Upper lobe of left lung (tissue), 6 donors: ENCODE results near the gene PAN2. TPM values are rescaled to one million over a fixed set of nuclear protein-coding genes. Genes with fewer than 3 reads are reported as not detected.
A peak's percentile ranks its signal among the peaks of the same experiment; 100 is the strongest.
"Not testable (repeated sequence)": the region's sequence is repeated elsewhere in the genome, so short reads cannot be mapped to it uniquely, and the experiment has no call there.

Source experiments
- ATAC-seq, 2 donors: fragments of 200-7000 bp; cut with Tn5 transposase; one replicate each; pipeline ENCODE4 v1.9.1; 2022; ENCODE audit warnings: mild to moderate bottlenecking in 2 of 2, moderate library complexity in 2 of 2; ENCODE audit not compliant: low FRiP score in 2 of 2
- DNase-seq, 2 donors: peaks; one replicate each; pipeline ENCODE4 v3.0.0-alpha.2; 2019 to 2020
- H3K27ac ChIP-seq, 4 donors: fragments of 200-600 bp; sonication (generic); one replicate each; pipeline ENCODE4 v1.5.1; 2016 to 2019
- H3K27me3 ChIP-seq, 4 donors: fragments of 200-600 bp; sonication (generic); one replicate each; pipeline ENCODE4 v1.5.1; 2017 to 2019
- H3K36me3 ChIP-seq, 4 donors: fragments of 200-600 bp; sonication (generic); one replicate each; pipeline ENCODE4 v1.5.1; 2016 to 2019
- H3K4me1 ChIP-seq, 4 donors: fragments of 200-600 bp; sonication (generic); one replicate each; pipeline ENCODE4 v1.5.1; 2018 to 2019
- H3K4me3 ChIP-seq, 4 donors: fragments of 200-600 bp; sonication (generic); one replicate each; pipeline ENCODE4 v1.5.1; 2017 to 2019; ENCODE audit warnings: mild to moderate bottlenecking in 2 of 4, moderate library complexity in 1 of 4
- H3K9me3 ChIP-seq, 4 donors: fragments of 200-600 bp; sonication (generic); one replicate each; pipeline ENCODE4 v1.5.1; 2018 to 2019
- EP300 ChIP-seq, 4 donors: sonication (generic); formaldehyde crosslinking; IDR thresholded peaks; one replicate each; pipeline ENCODE4 v1.5.1; 2017; ENCODE audit warnings: antibody characterized with exemption in 4 of 4, control low read depth in 2 of 4
- POLR2A ChIP-seq, 4 donors: fragments of 450-650 bp; IDR thresholded peaks; one replicate each; pipeline ENCODE4 v1.5.1; 2016 to 2017; ENCODE audit warnings: antibody characterized with exemption in 4 of 4, mild to moderate bottlenecking in 2 of 4
- POLR2AphosphoS5 ChIP-seq, 2 donors: sonication (generic); formaldehyde crosslinking; IDR thresholded peaks; one replicate each; pipeline ENCODE4 v1.5.1; 2017; ENCODE audit warnings: antibody characterized with exemption in 2 of 2
- WGBS, 2 donors: methylation state at CpG; one replicate each; pipeline ENCODE4 v1.1.5; 2017 to 2018; 5-methylcytosine and 5-hydroxymethylcytosine counted together
- total RNA-seq, 6 donors: library from RNA; depleted of rRNA in 4 of 6; stranded (reverse); fragments of >200 nt in 4 of 6; gene quantifications; one replicate each; pipeline versions ENCODE4 v1.1.0 to v1.2.1, GENCODE V29; 2016 to 2021
- TF ChIP-seq, protein P1 (sequence below), 6 experiments: fragments of 450-650 bp in 4 of 6; fragments of 200-600 bp in 2 of 6; sonication (generic) in 2 of 6; IDR thresholded peaks; one replicate each; pipeline ENCODE4 v1.5.1; 2016 to 2019; ENCODE audit warnings: antibody characterized with exemption in 6 of 6
- donor health status: DM: no; HTN: no; CAD: no; lungs with moderate emphysema.
- donor health status: DM: no; HTN: yes; CAD: no; lungs with severe emphysema.

PAN2 gene
- total RNA-seq, 6 donors from 2014 or later = 19.5 to 227 (median 74.4) TPM

DNA sequence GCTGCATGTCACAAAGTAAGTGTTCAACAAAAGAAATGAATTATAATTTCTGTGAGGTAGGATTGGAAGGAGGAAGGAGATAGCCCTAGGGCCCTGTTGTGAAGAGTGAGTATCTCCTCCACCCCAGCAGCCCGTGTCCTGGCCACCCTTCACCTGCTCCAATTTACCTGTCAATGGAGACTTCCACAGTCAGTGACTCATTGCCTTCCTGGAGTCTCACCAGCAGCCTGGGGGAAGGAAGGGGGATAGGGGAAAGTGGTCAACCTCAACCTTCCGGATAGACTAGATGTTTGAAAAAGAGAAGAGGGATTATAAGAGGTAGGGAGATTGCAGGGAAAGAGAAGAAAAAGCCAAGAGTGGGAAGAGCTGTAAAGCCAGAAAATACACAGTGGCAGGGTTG, 16.9 kb upstream of the PAN2 start:
- 90 to 95% methylated on average over 2 of the region's 2 CpGs for WGBS, 2 donors
- H3K4me1 ChIP-seq = no peaks in the 10 kb centered on the region
- H3K4me3 ChIP-seq = no peak overlapping the region
- H3K27ac ChIP-seq = no peak overlapping the region
- no peak for ATAC-seq
- no peak for DNase-seq
- peaks cover 77 to 100% (median 96%) of the 10 kb centered on the region in 4 donors for H3K36me3 ChIP-seq
- H3K9me3 ChIP-seq = no peaks in the 10 kb centered on the region
- no peak for TF ChIP-seq POLR2A (IDR thresholded peaks at IDR 0.05)
- TF ChIP-seq POLR2AphosphoS5 (IDR thresholded peaks at IDR 0.05) = no peak
- TF ChIP-seq, protein P1, sequence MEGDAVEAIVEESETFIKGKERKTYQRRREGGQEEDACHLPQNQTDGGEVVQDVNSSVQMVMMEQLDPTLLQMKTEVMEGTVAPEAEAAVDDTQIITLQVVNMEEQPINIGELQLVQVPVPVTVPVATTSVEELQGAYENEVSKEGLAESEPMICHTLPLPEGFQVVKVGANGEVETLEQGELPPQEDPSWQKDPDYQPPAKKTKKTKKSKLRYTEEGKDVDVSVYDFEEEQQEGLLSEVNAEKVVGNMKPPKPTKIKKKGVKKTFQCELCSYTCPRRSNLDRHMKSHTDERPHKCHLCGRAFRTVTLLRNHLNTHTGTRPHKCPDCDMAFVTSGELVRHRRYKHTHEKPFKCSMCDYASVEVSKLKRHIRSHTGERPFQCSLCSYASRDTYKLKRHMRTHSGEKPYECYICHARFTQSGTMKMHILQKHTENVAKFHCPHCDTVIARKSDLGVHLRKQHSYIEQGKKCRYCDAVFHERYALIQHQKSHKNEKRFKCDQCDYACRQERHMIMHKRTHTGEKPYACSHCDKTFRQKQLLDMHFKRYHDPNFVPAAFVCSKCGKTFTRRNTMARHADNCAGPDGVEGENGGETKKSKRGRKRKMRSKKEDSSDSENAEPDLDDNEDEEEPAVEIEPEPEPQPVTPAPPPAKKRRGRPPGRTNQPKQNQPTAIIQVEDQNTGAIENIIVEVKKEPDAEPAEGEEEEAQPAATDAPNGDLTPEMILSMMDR (IDR thresholded peaks at IDR 0.05) = no peak
- TF ChIP-seq EP300 (IDR thresholded peaks at IDR 0.05) = no peak
- H3K27me3 ChIP-seq = no peaks in the 10 kb centered on the region

GRCh38 chr12:56348776-56349175, 15.0 kb upstream of the PAN2 start:
- DNase-seq (no peak), ATAC-seq (no peak)
- TF ChIP-seq POLR2AphosphoS5 (IDR thresholded peaks at IDR 0.05) (no peak), POLR2A (IDR thresholded peaks at IDR 0.05) (no peak), EP300 (IDR thresholded peaks at IDR 0.05) (no peak)
- TF ChIP-seq, protein P1 (IDR thresholded peaks at IDR 0.05) = no peak
- no peaks in the 10 kb centered on the region for H3K27me3 ChIP-seq
- H3K36me3 ChIP-seq = peaks cover 66 to 99% (median 93%) of the 10 kb centered on the region in 4 donors
- H3K4me3 ChIP-seq = no peak overlapping the region
- no peak overlapping the region for H3K27ac ChIP-seq
- no peaks in the 10 kb centered on the region for H3K9me3 ChIP-seq
- 100% methylated on average over 5 of the region's 5 CpGs for WGBS, 2 donors
- no peaks in the 10 kb centered on the region for H3K4me1 ChIP-seq

GRCh38 chr12:56347255-56347654, 13.5 kb upstream of the PAN2 start:
- not testable (repeated sequence) for H3K4me1 ChIP-seq, H3K4me3 ChIP-seq, ATAC-seq, H3K9me3 ChIP-seq, H3K27me3 ChIP-seq, H3K27ac ChIP-seq, DNase-seq
- WGBS, 2 donors = 88 to 96% methylated on average over 9 of the region's 9 CpGs
- H3K36me3 ChIP-seq = peaks cover 58 to 99% (median 92%) of the 10 kb centered on the region in 4 donors

GRCh38 chr12:56346675-56347074, 12.9 kb upstream of the PAN2 start:
- H3K27ac ChIP-seq = no peak overlapping the region
- DNase-seq (peak in 1 of 2 donors; percentile 14), ATAC-seq (no peak)
- TF ChIP-seq POLR2AphosphoS5 (IDR thresholded peaks at IDR 0.05) = no peak
- TF ChIP-seq, protein P1 (IDR thresholded peaks at IDR 0.05) = no peak
- no peak for TF ChIP-seq POLR2A (IDR thresholded peaks at IDR 0.05)
- H3K4me3 ChIP-seq = no peak overlapping the region
- 90 to 93% methylated on average over 5 to 7 of the region's 7 CpGs for WGBS, 2 donors
- no peaks in the 10 kb centered on the region for H3K9me3 ChIP-seq
- no peaks in the 10 kb centered on the region for H3K27me3 ChIP-seq
- H3K4me1 ChIP-seq = no peaks in the 10 kb centered on the region
- peaks cover 58 to 98% (median 90%) of the 10 kb centered on the region in 4 donors for H3K36me3 ChIP-seq

DNA sequence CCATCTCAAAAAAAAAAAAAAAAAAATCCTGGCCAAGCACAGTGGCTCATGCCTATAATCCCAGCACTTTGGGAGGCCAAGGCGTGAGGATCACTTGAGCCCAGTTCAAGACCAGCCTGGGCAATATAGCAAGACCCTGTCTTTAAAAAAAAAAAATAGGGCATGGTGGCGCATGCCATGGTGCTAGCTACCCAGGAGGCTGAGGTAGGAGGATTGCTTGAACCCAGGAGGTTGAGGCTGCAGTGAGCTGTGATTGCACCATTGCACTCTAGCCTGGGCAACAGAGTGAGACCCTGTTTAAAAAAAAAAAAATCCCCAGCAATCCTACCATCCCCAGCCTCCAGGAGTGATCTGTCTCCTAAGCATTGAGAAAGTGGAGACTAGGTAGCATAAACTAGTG, 8.5 kb upstream of the PAN2 start:
- H3K36me3 ChIP-seq = peaks cover 23 to 59% (median 47%) of the 10 kb centered on the region in 4 donors
- not testable (repeated sequence) for ATAC-seq
- WGBS, 2 donors = 96 to 100% methylated on average over 2 of the region's 2 CpGs

DNA sequence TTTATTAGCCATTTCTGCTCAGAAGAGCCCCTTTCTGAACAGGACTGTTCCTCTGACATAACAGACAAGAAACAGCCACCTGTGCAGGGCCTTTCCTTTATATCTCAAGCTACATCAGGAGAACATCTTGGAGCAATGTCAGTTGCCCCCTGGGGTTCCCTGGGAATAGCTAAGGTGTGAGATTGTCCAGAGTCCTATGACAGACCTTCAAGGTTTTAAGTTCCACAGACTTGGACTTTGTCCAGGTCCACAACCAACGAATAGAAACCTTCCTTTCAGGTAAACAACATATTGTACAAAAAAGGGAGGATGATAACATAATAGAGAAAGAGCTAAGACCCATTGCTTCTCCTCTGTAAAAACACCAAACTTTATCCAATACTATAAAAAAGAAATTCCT, 7.8 kb upstream of the PAN2 start:
- DNase-seq (no peak), ATAC-seq (no peak)
- H3K9me3 ChIP-seq = no peaks in the 10 kb centered on the region
- H3K36me3 ChIP-seq = peaks cover 21 to 52% (median 41%) of the 10 kb centered on the region in 4 donors
- no peaks in the 10 kb centered on the region for H3K27me3 ChIP-seq
- WGBS, 2 donors = 41 to 42% methylated on average over 1 of the region's 1 CpG
- no peak overlapping the region for H3K27ac ChIP-seq
- peaks cover 7 to 14% (median 10%) of the 10 kb centered on the region in 4 donors for H3K4me1 ChIP-seq
- no peak overlapping the region for H3K4me3 ChIP-seq
- no peak for TF ChIP-seq EP300 (IDR thresholded peaks at IDR 0.05)
- TF ChIP-seq POLR2A (IDR thresholded peaks at IDR 0.05) = no peak
- TF ChIP-seq, protein P1 (IDR thresholded peaks at IDR 0.05) = no peak
- TF ChIP-seq POLR2AphosphoS5 (IDR thresholded peaks at IDR 0.05) = no peak

More for the DNA sequence above, 8.5 kb upstream of the PAN2 start:
- H3K9me3 ChIP-seq, DNase-seq, H3K27ac ChIP-seq, H3K4me3 ChIP-seq, H3K27me3 ChIP-seq: not testable (repeated sequence)
- H3K4me1 ChIP-seq = peaks cover 7 to 14% (median 10%) of the 10 kb centered on the region in 4 donors
